ENCODE measurements around the gene PIP4K2A. TPM values are rescaled to one million over a fixed set of nuclear protein-coding genes. Genes with fewer than 3 reads are reported as not detected.

Gene PIP4K2A
- total RNA-seq, 1 donor from 2014 or later, result 24.1 TPM

GRCh38 chr10:22666287-22667092 lies 47.9 kb downstream of the PIP4K2A start:
- DNase-seq (ENCODE audit: low read depth), result no peak

GRCh38 chr10:22665329-22665728 lies 49.0 kb downstream of the PIP4K2A start:
- no peak for DNase-seq (ENCODE audit: low read depth)

- no peak for DNase-seq (ENCODE audit: low read depth)
These were observed 51.5 kb downstream of the PIP4K2A start for GRCh38 chr10:22662733-22663330.

GRCh38 chr10:22659866-22660265 lies 54.5 kb downstream of the PIP4K2A start:
- DNase-seq (ENCODE audit: low read depth), result no peak

- no peak for DNase-seq (ENCODE audit: low read depth)
These were observed 55.5 kb downstream of the PIP4K2A start for GRCh38 chr10:22658745-22659410.

- no peak for DNase-seq (ENCODE audit: low read depth)
These were observed 56.7 kb downstream of the PIP4K2A start for GRCh38 chr10:22657566-22658225.

GRCh38 chr10:22657024-22657423 lies 57.4 kb downstream of the PIP4K2A start:
- no peak for DNase-seq (ENCODE audit: low read depth)

- DNase-seq (ENCODE audit: low read depth), result no peak
These were observed 58.3 kb downstream of the PIP4K2A start for GRCh38 chr10:22656036-22656435.

- DNase-seq (ENCODE audit: low read depth), result peak; percentile 94
These were observed 58.9 kb downstream of the PIP4K2A start for GRCh38 chr10:22655312-22655981.

- no peak for DNase-seq (ENCODE audit: low read depth)
These were observed 61.3 kb downstream of the PIP4K2A start for GRCh38 chr10:22652988-22653481.

- no peak for DNase-seq (ENCODE audit: low read depth)
These were observed 63.0 kb downstream of the PIP4K2A start for GRCh38 chr10:22651276-22651980.

GRCh38 chr10:22649994-22650393 lies 64.4 kb downstream of the PIP4K2A start:
- no peak for DNase-seq (ENCODE audit: low read depth)

- peak; percentile 65 for DNase-seq (ENCODE audit: low read depth)
These were observed 65.0 kb downstream of the PIP4K2A start for GRCh38 chr10:22649390-22649841.

GRCh38 chr10:22648547-22648961 lies 65.8 kb downstream of the PIP4K2A start:
- DNase-seq (ENCODE audit: low read depth), result peak; percentile 99

GRCh38 chr10:22647244-22647643 lies 67.1 kb downstream of the PIP4K2A start:
- DNase-seq (ENCODE audit: low read depth), result no peak

GRCh38 chr10:22646388-22646853 lies 68.0 kb downstream of the PIP4K2A start:
- DNase-seq (ENCODE audit: low read depth), result no peak

GRCh38 chr10:22644222-22644621 lies 70.2 kb downstream of the PIP4K2A start:
- DNase-seq (ENCODE audit: low read depth), result no peak

- DNase-seq (ENCODE audit: low read depth), result no peak
These were observed 70.6 kb downstream of the PIP4K2A start for GRCh38 chr10:22643775-22644174.

GRCh38 chr10:22643116-22643515 lies 71.3 kb downstream of the PIP4K2A start:
- DNase-seq (ENCODE audit: low read depth), result no peak

GRCh38 chr10:22641743-22642142 lies 72.6 kb downstream of the PIP4K2A start:
- no peak for DNase-seq (ENCODE audit: low read depth)

- no peak for DNase-seq (ENCODE audit: low read depth)
These were observed 74.0 kb downstream of the PIP4K2A start for GRCh38 chr10:22640359-22640758.
